GM10248 (cell line): ENCODE measurements around the gene RNF135.

Experiments
- CTCF ChIA-PET: fragments of 300-600 bp; sonication (Branson Sonifier 250); formaldehyde crosslinking; extraction: SDS; loops from one replicate; lab custom pipeline; 2021; ENCODE audit warnings: antibody characterized with exemption; lab: Yijun Ruan, JAX
- POLR2A ChIA-PET: fragments of 350-650 bp; sonication (Branson Sonifier 250); formaldehyde crosslinking; extraction: SDS; loops from one replicate; lab custom pipeline; 2020; ENCODE audit warnings: antibody characterized with exemption; lab: Yijun Ruan, JAX
- DNase-seq: peaks from one replicate; pipeline ENCODE4 v3.0.0; 2012; ENCODE audit errors: extremely low spot score
- TF ChIP-seq, protein P1 (sequence below): IDR thresholded peaks from 2 replicates; pipeline ENCODE4 v1.5.1; 2012; ENCODE audit warnings: mild to moderate bottlenecking, low read depth; ENCODE audit errors: extremely low read depth, missing control alignments, control extremely low read depth

Gene RNF135

DNA sequence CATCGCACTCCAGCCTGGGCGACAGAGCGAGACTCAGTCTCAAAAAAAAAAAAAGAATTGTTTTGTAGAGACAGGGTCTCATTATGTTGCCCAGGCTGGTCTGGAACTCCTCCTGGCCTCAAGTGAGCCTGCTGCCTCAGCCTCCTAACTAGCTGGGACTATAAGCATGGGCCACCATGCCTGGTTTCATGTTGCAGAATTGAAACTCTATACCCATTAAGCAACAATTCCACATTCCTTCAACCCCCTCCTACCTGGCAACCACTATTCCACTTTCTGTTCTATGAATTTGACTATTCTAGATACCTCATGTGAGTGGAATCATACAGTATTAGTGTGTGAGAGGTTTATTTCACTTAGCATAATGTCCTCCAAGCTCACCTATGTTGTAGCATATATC, 24.5 kb downstream of the RNF135 start:
- ChIA-PET CTCF (interaction anchor here (1.1 kb wide), 1 partner anchor 24 kb away, joined by 4 read pairs; no protein-coding TSS in a partner anchor), POLR2A (no interaction called here)
- TF ChIP-seq, protein P1, sequence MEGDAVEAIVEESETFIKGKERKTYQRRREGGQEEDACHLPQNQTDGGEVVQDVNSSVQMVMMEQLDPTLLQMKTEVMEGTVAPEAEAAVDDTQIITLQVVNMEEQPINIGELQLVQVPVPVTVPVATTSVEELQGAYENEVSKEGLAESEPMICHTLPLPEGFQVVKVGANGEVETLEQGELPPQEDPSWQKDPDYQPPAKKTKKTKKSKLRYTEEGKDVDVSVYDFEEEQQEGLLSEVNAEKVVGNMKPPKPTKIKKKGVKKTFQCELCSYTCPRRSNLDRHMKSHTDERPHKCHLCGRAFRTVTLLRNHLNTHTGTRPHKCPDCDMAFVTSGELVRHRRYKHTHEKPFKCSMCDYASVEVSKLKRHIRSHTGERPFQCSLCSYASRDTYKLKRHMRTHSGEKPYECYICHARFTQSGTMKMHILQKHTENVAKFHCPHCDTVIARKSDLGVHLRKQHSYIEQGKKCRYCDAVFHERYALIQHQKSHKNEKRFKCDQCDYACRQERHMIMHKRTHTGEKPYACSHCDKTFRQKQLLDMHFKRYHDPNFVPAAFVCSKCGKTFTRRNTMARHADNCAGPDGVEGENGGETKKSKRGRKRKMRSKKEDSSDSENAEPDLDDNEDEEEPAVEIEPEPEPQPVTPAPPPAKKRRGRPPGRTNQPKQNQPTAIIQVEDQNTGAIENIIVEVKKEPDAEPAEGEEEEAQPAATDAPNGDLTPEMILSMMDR = no peak
- no peak for DNase-seq

DNA sequence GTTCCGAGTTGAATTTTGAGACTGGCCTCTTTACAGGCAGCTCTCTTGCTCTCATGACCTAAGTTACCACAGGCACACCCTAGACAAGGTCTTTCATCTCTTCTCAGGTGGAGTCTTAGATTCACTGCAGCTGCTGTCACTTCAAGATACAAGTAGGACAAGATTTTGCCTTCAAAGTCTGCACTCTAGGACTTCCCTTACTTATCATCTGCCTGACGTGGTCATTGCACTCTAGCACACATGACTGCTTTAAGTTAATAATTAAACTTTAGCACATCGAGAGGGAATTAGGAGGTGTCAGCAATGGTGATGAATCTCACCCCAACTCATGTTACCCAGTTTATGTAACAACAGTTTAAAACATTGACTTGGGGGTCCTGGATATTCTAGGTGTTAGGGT, 25.6 kb downstream of the RNF135 start:
- no peak for DNase-seq
- TF ChIP-seq, protein P1 = no peak
- POLR2A ChIA-PET = no interaction called here
- CTCF ChIA-PET = no interaction called here

DNA sequence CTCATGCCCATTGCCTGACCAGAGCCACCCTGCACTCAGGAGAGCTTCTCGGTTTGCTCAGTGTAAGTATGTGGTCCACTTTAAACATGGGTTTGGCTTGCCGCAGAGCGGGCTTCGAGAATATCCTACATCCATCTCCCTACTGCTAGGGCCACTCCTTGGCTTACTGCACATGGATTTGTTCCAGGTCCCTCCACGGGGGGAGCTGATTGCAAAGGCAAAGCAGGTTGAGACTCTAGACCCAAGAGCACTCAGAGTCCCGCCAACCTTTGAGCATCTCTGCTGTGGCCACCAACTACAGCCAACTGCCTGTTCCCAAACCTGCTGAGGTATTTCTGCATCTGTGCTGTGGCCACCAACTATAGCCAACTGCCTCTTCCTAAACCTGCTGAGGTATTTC, 26.4 kb downstream of the RNF135 start:
- CTCF ChIA-PET = no interaction called here
- TF ChIP-seq, protein P1 = no peak
- POLR2A ChIA-PET = no interaction called here
- no peak for DNase-seq

DNA sequence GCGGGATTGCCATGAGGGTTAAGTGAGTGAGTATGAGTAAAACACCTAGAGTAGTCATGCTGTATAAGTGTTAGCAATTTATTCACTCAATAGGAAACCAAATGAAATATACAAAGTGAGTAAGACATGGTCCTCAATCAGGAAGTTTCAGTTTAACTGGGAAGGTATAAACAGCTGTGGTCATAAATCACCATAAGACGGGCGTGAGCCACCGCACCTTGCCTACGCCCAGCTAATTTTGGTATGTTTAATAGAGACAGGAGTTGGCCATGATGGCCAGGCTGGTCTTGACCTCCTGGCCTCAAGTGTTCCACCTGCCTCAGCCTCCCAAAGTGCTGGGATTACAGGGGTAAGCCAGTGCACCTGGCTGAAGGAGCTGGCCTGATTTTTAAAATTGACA, 27.0 kb downstream of the RNF135 start:
- ChIA-PET CTCF (no interaction called here), POLR2A (no interaction called here)
- no peak for DNase-seq
- TF ChIP-seq, protein P1 = no peak

DNA sequence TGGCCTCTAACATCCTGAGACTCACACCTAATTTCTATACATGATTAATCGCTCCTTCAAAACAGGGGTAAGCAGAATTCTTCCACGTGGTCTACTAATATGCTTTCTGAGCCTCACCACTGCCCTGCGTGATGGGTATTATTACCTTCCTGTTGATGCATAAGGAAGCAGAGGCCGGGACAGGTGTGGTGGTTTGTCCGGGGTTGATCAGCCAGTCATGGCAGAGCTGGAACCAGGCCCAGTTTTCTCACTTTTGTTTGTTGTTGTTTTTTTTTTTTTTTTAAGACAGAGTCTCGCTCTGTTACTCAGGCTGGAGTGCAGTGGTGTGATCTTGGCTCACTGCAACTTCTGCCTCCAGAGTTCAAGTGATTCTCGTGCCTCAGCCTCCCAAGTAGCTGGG, 31.2 kb downstream of the RNF135 start:
- TF ChIP-seq, protein P1 = no peak
- POLR2A ChIA-PET = no interaction called here
- no peak for DNase-seq
- CTCF ChIA-PET = no interaction called here

DNA sequence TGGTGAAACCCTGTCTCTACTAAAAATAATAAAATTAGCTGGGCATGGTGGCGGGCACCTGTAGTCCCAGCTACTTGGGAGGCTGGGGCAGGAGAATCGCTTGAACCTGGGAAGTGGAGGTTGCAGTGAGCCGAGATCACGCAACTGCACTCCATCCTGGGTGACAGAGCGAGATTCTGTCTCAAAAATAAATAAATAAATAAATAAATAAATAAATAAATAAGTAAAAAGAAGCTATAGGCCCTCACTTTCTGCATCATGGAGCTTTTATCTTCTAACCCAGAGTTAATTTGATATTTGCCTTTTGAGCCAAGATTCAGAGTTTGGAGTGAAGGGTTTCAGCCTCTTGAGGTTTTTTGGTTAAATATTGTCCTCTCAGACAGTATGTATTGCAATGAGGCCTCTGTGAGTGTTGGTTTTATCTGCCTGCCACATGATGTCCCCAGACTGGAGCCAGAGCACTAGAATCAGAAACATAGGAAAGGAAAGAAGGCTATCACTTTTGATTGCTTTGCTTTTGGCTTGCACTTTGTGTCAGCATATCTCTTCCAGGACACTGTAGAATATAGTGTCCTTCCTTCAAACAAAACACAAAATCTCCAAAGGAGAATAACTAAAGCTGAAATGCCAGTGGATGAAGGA, 32.5 kb downstream of the RNF135 start:
- DNase-seq = no peak
- POLR2A ChIA-PET = no interaction called here
- CTCF ChIA-PET = interaction anchor here (0.7 to 1.6 kb wide), 3 partner anchors 9 to 213 kb away, joined by 3 to 5 read pairs (median 4); no protein-coding TSS in a partner anchor
- TF ChIP-seq, protein P1 = no peak
